ENCODE data around the gene ZNF789. TPM values are rescaled to one million over a fixed set of nuclear protein-coding genes. Genes with fewer than 3 reads are reported as not detected.

ZNF789 gene
- total and polyA plus RNA-seq, 10 of the 15 experiments (the other 5 are each of a cell fraction or from before 2014, with no cell fraction given): 5.6 to 44.6 (median 21.3) TPM

DNA sequence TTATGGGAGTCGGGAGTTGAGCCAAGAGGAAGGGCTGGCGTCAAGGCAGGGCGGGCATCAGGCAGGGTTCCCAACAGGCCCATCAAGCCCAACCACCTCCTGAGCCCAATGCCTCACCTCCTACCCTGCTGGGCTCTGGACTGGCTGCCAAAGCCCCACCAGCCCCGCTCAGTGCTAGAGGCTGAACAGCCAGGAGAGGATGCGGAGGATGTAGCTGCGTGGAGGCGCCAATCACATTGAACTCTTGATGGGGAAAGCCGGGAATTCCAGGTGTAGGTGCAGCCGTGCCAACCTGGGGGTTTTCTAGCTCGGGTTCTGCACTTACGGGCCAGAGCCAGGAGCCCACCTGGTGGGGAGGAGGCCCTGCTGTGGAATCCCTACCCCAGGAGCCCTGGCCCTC is 19.6 kb upstream of the ZNF789 start (continued):
- TF ChIP-seq, protein P1, sequence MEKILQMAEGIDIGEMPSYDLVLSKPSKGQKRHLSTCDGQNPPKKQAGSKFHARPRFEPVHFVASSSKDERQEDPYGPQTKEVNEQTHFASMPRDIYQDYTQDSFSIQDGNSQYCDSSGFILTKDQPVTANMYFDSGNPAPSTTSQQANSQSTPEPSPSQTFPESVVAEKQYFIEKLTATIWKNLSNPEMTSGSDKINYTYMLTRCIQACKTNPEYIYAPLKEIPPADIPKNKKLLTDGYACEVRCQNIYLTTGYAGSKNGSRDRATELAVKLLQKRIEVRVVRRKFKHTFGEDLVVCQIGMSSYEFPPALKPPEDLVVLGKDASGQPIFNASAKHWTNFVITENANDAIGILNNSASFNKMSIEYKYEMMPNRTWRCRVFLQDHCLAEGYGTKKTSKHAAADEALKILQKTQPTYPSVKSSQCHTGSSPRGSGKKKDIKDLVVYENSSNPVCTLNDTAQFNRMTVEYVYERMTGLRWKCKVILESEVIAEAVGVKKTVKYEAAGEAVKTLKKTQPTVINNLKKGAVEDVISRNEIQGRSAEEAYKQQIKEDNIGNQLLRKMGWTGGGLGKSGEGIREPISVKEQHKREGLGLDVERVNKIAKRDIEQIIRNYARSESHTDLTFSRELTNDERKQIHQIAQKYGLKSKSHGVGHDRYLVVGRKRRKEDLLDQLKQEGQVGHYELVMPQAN (conservative IDR thresholded peaks at IDR 0.05): no peak
- no peak for TF ChIP-seq CBFB (IDR thresholded peaks at IDR 0.05; ENCODE audit: low read depth)

DNA sequence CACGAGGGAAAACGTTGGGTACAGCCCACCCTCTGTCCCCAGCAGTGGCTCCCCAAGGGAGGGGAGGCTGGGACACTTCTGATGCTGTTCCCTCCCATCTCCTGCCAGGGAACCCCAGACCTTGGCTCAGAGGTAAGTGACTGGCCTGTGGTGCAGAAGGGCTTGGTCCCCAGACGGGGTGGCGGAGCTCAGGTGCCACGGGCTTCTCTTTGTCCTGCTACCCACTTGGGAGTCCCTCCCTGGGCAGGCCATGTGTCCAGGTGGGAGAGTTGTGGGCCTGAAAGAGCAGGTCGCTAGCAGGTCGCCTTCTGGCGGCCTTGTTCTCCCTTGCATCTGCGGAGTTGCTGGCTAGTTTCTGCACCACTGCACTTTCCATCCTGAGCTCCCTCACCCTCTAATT is 16.8 kb upstream of the ZNF789 start:
- Histone ChIP-seq H3K9me3 (replicated peaks; ENCODE audit: control insufficient read depth, insufficient read depth, low read length) (no peaks in the 10 kb centered on the region), H3K4me3 (no peak overlapping the region), H3K4me1 (ENCODE audit: control insufficient read depth, insufficient read depth, low read length) (no peaks in the 10 kb centered on the region), H3K79me2 (ENCODE audit: control insufficient read depth, insufficient read depth, low read length) (peaks cover 16% of the 10 kb centered on the region), H3K36me3 (ENCODE audit: control insufficient read depth in 2 of 2, insufficient read depth in 2 of 2, low read length in 1 of 2) (peaks cover 36 to 40% of the 10 kb centered on the region in 2 experiments), H3K27ac (ENCODE audit: control insufficient read depth, insufficient read depth) (no peak overlapping the region), H3K9ac (ENCODE audit: control insufficient read depth, insufficient read depth, low read length) (no peak overlapping the region), H3K27me3 (replicated peaks in 1 of 2; ENCODE audit: control insufficient read depth in 2 of 2, insufficient read depth in 2 of 2, low read length in 1 of 2) (no peaks in the 10 kb centered on the region), H2AFZ (ENCODE audit: control insufficient read depth, low read depth, low read length) (no peak overlapping the region), H3K4me2 (ENCODE audit: control insufficient read depth, insufficient read depth) (no peak overlapping the region), H4K20me1 (ENCODE audit: control insufficient read depth, insufficient read depth) (no peaks in the 10 kb centered on the region)
- ATAC-seq (no peak), FAIRE-seq (no peak), DNase-seq (ENCODE audit: low read depth, low spot score) (no peak)
- intact Hi-C loops (cut with micrococcal nuclease; ENCODE audit: unreplicated experiment) (no loop called here), in situ Hi-C loops (cut with MboI) (no loop called here)
- CTCF ChIA-PET: no interaction called here
- 95% methylated on average over 9 of the region's 9 CpGs for WGBS (ENCODE audit: insufficient coverage, insufficient replicate concordance, low lambda C conversion rate, missing lambda C conversion rate)
- no TSS peak for BruUV-seq (replicated peaks)
- RAD21 ChIA-PET (ENCODE audit: unreplicated experiment): no interaction called here
- SMC1A ChIA-PET (ENCODE audit: uncharacterized antibody, unreplicated experiment): interaction anchor here (1.2 kb wide), 1 partner anchor 20 kb away, joined by 3 read pairs; no protein-coding TSS in a partner anchor
- POLR2A ChIA-PET: no interaction called here
- TF ChIP-seq, protein P2, sequence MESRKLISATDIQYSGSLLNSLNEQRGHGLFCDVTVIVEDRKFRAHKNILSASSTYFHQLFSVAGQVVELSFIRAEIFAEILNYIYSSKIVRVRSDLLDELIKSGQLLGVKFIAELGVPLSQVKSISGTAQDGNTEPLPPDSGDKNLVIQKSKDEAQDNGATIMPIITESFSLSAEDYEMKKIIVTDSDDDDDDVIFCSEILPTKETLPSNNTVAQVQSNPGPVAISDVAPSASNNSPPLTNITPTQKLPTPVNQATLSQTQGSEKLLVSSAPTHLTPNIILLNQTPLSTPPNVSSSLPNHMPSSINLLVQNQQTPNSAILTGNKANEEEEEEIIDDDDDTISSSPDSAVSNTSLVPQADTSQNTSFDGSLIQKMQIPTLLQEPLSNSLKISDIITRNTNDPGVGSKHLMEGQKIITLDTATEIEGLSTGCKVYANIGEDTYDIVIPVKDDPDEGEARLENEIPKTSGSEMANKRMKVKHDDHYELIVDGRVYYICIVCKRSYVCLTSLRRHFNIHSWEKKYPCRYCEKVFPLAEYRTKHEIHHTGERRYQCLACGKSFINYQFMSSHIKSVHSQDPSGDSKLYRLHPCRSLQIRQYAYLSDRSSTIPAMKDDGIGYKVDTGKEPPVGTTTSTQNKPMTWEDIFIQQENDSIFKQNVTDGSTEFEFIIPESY (IDR thresholded peaks at IDR 0.05): no peak
- TF ChIP-seq POLR2AphosphoS2 (IDR thresholded peaks at IDR 0.05; ENCODE audit: low read depth, low read length) (no peak), MTA3 (IDR thresholded peaks at IDR 0.05; ENCODE audit: borderline replicate concordance, low read length) (no peak), NR2C1 (IDR thresholded peaks at IDR 0.05) (no peak)
- TF ChIP-seq, protein P3, sequence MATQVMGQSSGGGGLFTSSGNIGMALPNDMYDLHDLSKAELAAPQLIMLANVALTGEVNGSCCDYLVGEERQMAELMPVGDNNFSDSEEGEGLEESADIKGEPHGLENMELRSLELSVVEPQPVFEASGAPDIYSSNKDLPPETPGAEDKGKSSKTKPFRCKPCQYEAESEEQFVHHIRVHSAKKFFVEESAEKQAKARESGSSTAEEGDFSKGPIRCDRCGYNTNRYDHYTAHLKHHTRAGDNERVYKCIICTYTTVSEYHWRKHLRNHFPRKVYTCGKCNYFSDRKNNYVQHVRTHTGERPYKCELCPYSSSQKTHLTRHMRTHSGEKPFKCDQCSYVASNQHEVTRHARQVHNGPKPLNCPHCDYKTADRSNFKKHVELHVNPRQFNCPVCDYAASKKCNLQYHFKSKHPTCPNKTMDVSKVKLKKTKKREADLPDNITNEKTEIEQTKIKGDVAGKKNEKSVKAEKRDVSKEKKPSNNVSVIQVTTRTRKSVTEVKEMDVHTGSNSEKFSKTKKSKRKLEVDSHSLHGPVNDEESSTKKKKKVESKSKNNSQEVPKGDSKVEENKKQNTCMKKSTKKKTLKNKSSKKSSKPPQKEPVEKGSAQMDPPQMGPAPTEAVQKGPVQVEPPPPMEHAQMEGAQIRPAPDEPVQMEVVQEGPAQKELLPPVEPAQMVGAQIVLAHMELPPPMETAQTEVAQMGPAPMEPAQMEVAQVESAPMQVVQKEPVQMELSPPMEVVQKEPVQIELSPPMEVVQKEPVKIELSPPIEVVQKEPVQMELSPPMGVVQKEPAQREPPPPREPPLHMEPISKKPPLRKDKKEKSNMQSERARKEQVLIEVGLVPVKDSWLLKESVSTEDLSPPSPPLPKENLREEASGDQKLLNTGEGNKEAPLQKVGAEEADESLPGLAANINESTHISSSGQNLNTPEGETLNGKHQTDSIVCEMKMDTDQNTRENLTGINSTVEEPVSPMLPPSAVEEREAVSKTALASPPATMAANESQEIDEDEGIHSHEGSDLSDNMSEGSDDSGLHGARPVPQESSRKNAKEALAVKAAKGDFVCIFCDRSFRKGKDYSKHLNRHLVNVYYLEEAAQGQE (IDR thresholded peaks at IDR 0.05; ENCODE audit: low read depth, low read length): no peak
